ENCODE data around the gene YWHAE. TPM values are rescaled to one million over a fixed set of nuclear protein-coding genes. Genes with fewer than 3 reads are reported as not detected.

Gene YWHAE
- total and polyA plus RNA-seq, 9 donors, result 258 to 826 (median 761) TPM

GRCh38 chr17:1440921-1441320, 40.9 kb upstream of the YWHAE start:
- no peak overlapping the region for H3K4me3 ChIP-seq (ENCODE audit: low read length)
- no peaks in the 10 kb centered on the region for H3K27me3 ChIP-seq (ENCODE audit: control insufficient read depth, insufficient read depth, low read length)
- H3K27ac ChIP-seq (ENCODE audit: low read length), result no peak overlapping the region
- 96% methylated on average over 5 of the region's 8 CpGs for WGBS (ENCODE audit: insufficient coverage)
- H3K4me1 ChIP-seq (ENCODE audit: control insufficient read depth, insufficient read depth, low read length), result no peaks in the 10 kb centered on the region
- DNase-seq, result no peak
- peaks cover 20% of the 10 kb centered on the region for H3K36me3 ChIP-seq (ENCODE audit: control insufficient read depth, insufficient read depth, low read length)
- no peaks in the 10 kb centered on the region for H3K9me3 ChIP-seq (replicated peaks; ENCODE audit: control insufficient read depth, low read depth, low read length)

- peaks cover 37% of the 10 kb centered on the region for H3K36me3 ChIP-seq (ENCODE audit: control insufficient read depth, insufficient read depth, low read length)
- no peaks in the 10 kb centered on the region for H3K27me3 ChIP-seq (ENCODE audit: control insufficient read depth, insufficient read depth, low read length)
- H3K4me3 ChIP-seq (ENCODE audit: low read length), result no peak overlapping the region
- no peak overlapping the region for H3K27ac ChIP-seq (ENCODE audit: low read length)
- no peaks in the 10 kb centered on the region for H3K9me3 ChIP-seq (replicated peaks; ENCODE audit: control insufficient read depth, low read depth, low read length)
- H3K4me1 ChIP-seq (ENCODE audit: control insufficient read depth, insufficient read depth, low read length), result no peaks in the 10 kb centered on the region
- DNase-seq, result no peak
- WGBS (ENCODE audit: insufficient coverage), result 89% methylated on average over 3 of the region's 11 CpGs
Measured at GRCh38 chr17:1438593-1439083, 38.6 kb upstream of the YWHAE start.

- no peak overlapping the region for H3K4me3 ChIP-seq (ENCODE audit: low read length)
- H3K4me1 ChIP-seq (ENCODE audit: control insufficient read depth, insufficient read depth, low read length), result no peaks in the 10 kb centered on the region
- peaks cover 42% of the 10 kb centered on the region for H3K36me3 ChIP-seq (ENCODE audit: control insufficient read depth, insufficient read depth, low read length)
- H3K9me3 ChIP-seq (replicated peaks; ENCODE audit: control insufficient read depth, low read depth, low read length), result no peaks in the 10 kb centered on the region
- H3K27me3 ChIP-seq (ENCODE audit: control insufficient read depth, insufficient read depth, low read length), result no peaks in the 10 kb centered on the region
- no CpG with 5 or more reads among the region's 3 CpGs for WGBS (ENCODE audit: insufficient coverage)
- DNase-seq, result no peak
- H3K27ac ChIP-seq (ENCODE audit: low read length), result no peak overlapping the region
Measured at GRCh38 chr17:1435326-1435725, 35.3 kb upstream of the YWHAE start.

- no peaks in the 10 kb centered on the region for H3K9me3 ChIP-seq (replicated peaks; ENCODE audit: control insufficient read depth, low read depth, low read length)
- no peaks in the 10 kb centered on the region for H3K27me3 ChIP-seq (ENCODE audit: control insufficient read depth, insufficient read depth, low read length)
- no peaks in the 10 kb centered on the region for H3K4me1 ChIP-seq (ENCODE audit: control insufficient read depth, insufficient read depth, low read length)
- 96% methylated on average over 2 of the region's 3 CpGs for WGBS (ENCODE audit: insufficient coverage)
- no peak for DNase-seq
- peaks cover 47% of the 10 kb centered on the region for H3K36me3 ChIP-seq (ENCODE audit: control insufficient read depth, insufficient read depth, low read length)
- H3K4me3 ChIP-seq (ENCODE audit: low read length), result no peak overlapping the region
- no peak overlapping the region for H3K27ac ChIP-seq (ENCODE audit: low read length)
Measured at GRCh38 chr17:1434150-1434549, 34.1 kb upstream of the YWHAE start.

GRCh38 chr17:1431631-1432104, 31.6 kb upstream of the YWHAE start:
- Histone ChIP-seq H3K36me3 (ENCODE audit: control insufficient read depth, insufficient read depth, low read length) (peaks cover 48% of the 10 kb centered on the region), H3K4me1 (ENCODE audit: control insufficient read depth, insufficient read depth, low read length) (no peaks in the 10 kb centered on the region), H3K4me3 (ENCODE audit: low read length) (no peak overlapping the region), H3K27ac (ENCODE audit: low read length) (no peak overlapping the region), H3K27me3 (ENCODE audit: control insufficient read depth, insufficient read depth, low read length) (no peaks in the 10 kb centered on the region), H3K9me3 (replicated peaks; ENCODE audit: control insufficient read depth, low read depth, low read length) (no peaks in the 10 kb centered on the region)
- WGBS (ENCODE audit: insufficient coverage), result 100% methylated on average over 1 of the region's 2 CpGs
- DNase-seq, result no peak

GRCh38 chr17:1423456-1424135, 23.6 kb upstream of the YWHAE start:
- no peaks in the 10 kb centered on the region for H3K4me1 ChIP-seq (ENCODE audit: control insufficient read depth, insufficient read depth, low read length)
- H3K4me3 ChIP-seq (ENCODE audit: low read length), result no peak overlapping the region
- no peaks in the 10 kb centered on the region for H3K27me3 ChIP-seq (ENCODE audit: control insufficient read depth, insufficient read depth, low read length)
- H3K9me3 ChIP-seq (replicated peaks; ENCODE audit: control insufficient read depth, low read depth, low read length), result no peaks in the 10 kb centered on the region
- peak; percentile 35 for DNase-seq
- peaks cover 48% of the 10 kb centered on the region for H3K36me3 ChIP-seq (ENCODE audit: control insufficient read depth, insufficient read depth, low read length)
- WGBS (ENCODE audit: insufficient coverage), result 77% methylated on average over 3 of the region's 10 CpGs
- no peak overlapping the region for H3K27ac ChIP-seq (ENCODE audit: low read length)

GRCh38 chr17:1422885-1423284, 22.9 kb upstream of the YWHAE start:
- H3K36me3 ChIP-seq (ENCODE audit: control insufficient read depth, insufficient read depth, low read length), result peaks cover 51% of the 10 kb centered on the region
- H3K4me1 ChIP-seq (ENCODE audit: control insufficient read depth, insufficient read depth, low read length), result no peaks in the 10 kb centered on the region
- H3K27ac ChIP-seq (ENCODE audit: low read length), result no peak overlapping the region
- WGBS (ENCODE audit: insufficient coverage), result no CpG with 5 or more reads among the region's 7 CpGs
- no peak for DNase-seq
- no peak overlapping the region for H3K4me3 ChIP-seq (ENCODE audit: low read length)
- no peaks in the 10 kb centered on the region for H3K27me3 ChIP-seq (ENCODE audit: control insufficient read depth, insufficient read depth, low read length)
- no peaks in the 10 kb centered on the region for H3K9me3 ChIP-seq (replicated peaks; ENCODE audit: control insufficient read depth, low read depth, low read length)

- Histone ChIP-seq H3K36me3 (ENCODE audit: control insufficient read depth, insufficient read depth, low read length) (peaks cover 48% of the 10 kb centered on the region), H3K27me3 (ENCODE audit: control insufficient read depth, insufficient read depth, low read length) (no peaks in the 10 kb centered on the region), H3K27ac (ENCODE audit: low read length) (no peak overlapping the region), H3K4me3 (ENCODE audit: low read length) (no peak overlapping the region), H3K4me1 (ENCODE audit: control insufficient read depth, insufficient read depth, low read length) (no peaks in the 10 kb centered on the region), H3K9me3 (replicated peaks; ENCODE audit: control insufficient read depth, low read depth, low read length) (no peaks in the 10 kb centered on the region)
- no peak for DNase-seq
- WGBS (ENCODE audit: insufficient coverage), result 90% methylated on average over 2 of the region's 11 CpGs
Measured at GRCh38 chr17:1421470-1421869, 21.4 kb upstream of the YWHAE start.

GRCh38 chr17:1420981-1421380, 21.0 kb upstream of the YWHAE start:
- Histone ChIP-seq H3K4me1 (ENCODE audit: control insufficient read depth, insufficient read depth, low read length) (no peaks in the 10 kb centered on the region), H3K27ac (ENCODE audit: low read length) (no peak overlapping the region)
- WGBS (ENCODE audit: insufficient coverage), result no CpG with 5 or more reads among the region's 2 CpGs

GRCh38 chr17:1420163-1420562, 20.1 kb upstream of the YWHAE start:
- 95% methylated on average over 4 of the region's 11 CpGs for WGBS (ENCODE audit: insufficient coverage)
- Histone ChIP-seq H3K27ac (ENCODE audit: low read length) (no peak overlapping the region), H3K36me3 (ENCODE audit: control insufficient read depth, insufficient read depth, low read length) (peaks cover 36% of the 10 kb centered on the region), H3K27me3 (ENCODE audit: control insufficient read depth, insufficient read depth, low read length) (no peaks in the 10 kb centered on the region), H3K4me3 (ENCODE audit: low read length) (no peak overlapping the region), H3K9me3 (replicated peaks; ENCODE audit: control insufficient read depth, low read depth, low read length) (no peaks in the 10 kb centered on the region), H3K4me1 (ENCODE audit: control insufficient read depth, insufficient read depth, low read length) (no peaks in the 10 kb centered on the region)
- no peak for DNase-seq

More at GRCh38 chr17:1420981-1421380, 21.0 kb upstream of the YWHAE start:
- Histone ChIP-seq H3K9me3 (replicated peaks; ENCODE audit: control insufficient read depth, low read depth, low read length) (no peaks in the 10 kb centered on the region), H3K4me3 (ENCODE audit: low read length) (no peak overlapping the region), H3K27me3 (ENCODE audit: control insufficient read depth, insufficient read depth, low read length) (no peaks in the 10 kb centered on the region), H3K36me3 (ENCODE audit: control insufficient read depth, insufficient read depth, low read length) (peaks cover 44% of the 10 kb centered on the region)
- DNase-seq, result no peak

Data from muscle of leg (tissue), 11 donors.